Measurements from ENCODE around the gene RBCK1. TPM values are rescaled to one million over a fixed set of nuclear protein-coding genes. Genes with fewer than 3 reads are reported as not detected.

The RBCK1 gene
- total and polyA plus RNA-seq, 8 donors, result 34.9 to 148 (median 44.7) TPM

DNA sequence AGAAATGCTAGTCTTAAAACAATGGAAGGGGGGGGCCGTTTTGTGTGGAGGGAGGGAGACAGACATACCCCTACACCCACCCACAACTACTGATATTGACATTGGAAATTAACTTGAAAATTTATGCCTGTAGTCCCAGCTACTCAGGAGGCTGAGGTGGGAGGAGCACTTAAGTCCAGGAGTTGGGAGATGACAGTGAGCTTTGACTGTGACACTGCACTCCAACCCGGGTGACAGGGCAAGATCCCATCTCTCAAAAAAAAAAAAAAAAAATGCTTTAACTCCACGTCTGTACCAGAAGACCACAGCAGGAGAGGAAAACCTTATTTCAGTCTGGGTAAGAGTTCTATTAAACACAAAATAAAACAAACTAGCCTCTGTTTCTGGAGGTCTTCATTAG is 52.1 kb downstream of the RBCK1 start:
- Histone ChIP-seq H3K27me3 (no peaks in the 10 kb centered on the region), H3K4me1 (peaks cover 6 to 24% (median 6%) of the 10 kb centered on the region in 3 donors), H3K4me3 (no peak overlapping the region), H3K27ac (no peak overlapping the region), H3K9me3 (no peaks in the 10 kb centered on the region), H3K36me3 (no peaks in the 10 kb centered on the region)
- DNase-seq (no peak), FAIRE-seq (no peak), ATAC-seq (no peak)
- intact Hi-C loops (cut with DNase I), result no loop called here
- WGBS, 2 donors, result 17% methylated on average over 3 of the region's 3 CpGs
- TF ChIP-seq, protein P1, sequence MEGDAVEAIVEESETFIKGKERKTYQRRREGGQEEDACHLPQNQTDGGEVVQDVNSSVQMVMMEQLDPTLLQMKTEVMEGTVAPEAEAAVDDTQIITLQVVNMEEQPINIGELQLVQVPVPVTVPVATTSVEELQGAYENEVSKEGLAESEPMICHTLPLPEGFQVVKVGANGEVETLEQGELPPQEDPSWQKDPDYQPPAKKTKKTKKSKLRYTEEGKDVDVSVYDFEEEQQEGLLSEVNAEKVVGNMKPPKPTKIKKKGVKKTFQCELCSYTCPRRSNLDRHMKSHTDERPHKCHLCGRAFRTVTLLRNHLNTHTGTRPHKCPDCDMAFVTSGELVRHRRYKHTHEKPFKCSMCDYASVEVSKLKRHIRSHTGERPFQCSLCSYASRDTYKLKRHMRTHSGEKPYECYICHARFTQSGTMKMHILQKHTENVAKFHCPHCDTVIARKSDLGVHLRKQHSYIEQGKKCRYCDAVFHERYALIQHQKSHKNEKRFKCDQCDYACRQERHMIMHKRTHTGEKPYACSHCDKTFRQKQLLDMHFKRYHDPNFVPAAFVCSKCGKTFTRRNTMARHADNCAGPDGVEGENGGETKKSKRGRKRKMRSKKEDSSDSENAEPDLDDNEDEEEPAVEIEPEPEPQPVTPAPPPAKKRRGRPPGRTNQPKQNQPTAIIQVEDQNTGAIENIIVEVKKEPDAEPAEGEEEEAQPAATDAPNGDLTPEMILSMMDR (IDR thresholded peaks at IDR 0.05), result no peak

DNA sequence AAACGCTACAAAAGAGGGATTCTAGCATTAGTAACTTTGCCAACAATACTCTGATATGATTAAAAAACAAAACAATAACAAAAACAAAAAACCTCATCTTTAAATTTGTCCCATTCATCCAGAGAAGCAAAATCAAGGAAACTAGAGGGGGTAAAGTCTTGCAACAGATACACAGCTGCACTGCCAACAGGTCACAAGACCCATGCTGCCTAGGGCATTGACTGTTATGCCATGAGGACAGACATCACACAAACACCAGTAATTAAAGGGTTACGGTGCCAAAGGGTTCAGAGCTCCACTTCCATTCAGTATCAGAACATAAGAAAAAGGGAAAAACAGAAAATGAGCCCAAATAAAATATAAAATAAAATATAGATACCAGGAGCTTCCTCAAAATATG is 52.6 kb downstream of the RBCK1 start:
- TF ChIP-seq, protein P1 (IDR thresholded peaks at IDR 0.05), result no peak
- Histone ChIP-seq H3K27me3 (no peaks in the 10 kb centered on the region), H3K4me1 (peaks cover 6 to 24% (median 6%) of the 10 kb centered on the region in 3 donors), H3K4me3 (peak overlapping the region in 2 of 4 donors; percentile 92 to 93), H3K36me3 (no peaks in the 10 kb centered on the region), H3K9me3 (no peaks in the 10 kb centered on the region), H3K27ac (no peak overlapping the region)
- ATAC-seq (peak in 1 of 4 donors; percentile 34), FAIRE-seq (no peak), DNase-seq (no peak)
- intact Hi-C loops (cut with DNase I), result no loop called here
- 23 to 25% methylated on average over 2 of the region's 2 CpGs for WGBS, 2 donors

DNA sequence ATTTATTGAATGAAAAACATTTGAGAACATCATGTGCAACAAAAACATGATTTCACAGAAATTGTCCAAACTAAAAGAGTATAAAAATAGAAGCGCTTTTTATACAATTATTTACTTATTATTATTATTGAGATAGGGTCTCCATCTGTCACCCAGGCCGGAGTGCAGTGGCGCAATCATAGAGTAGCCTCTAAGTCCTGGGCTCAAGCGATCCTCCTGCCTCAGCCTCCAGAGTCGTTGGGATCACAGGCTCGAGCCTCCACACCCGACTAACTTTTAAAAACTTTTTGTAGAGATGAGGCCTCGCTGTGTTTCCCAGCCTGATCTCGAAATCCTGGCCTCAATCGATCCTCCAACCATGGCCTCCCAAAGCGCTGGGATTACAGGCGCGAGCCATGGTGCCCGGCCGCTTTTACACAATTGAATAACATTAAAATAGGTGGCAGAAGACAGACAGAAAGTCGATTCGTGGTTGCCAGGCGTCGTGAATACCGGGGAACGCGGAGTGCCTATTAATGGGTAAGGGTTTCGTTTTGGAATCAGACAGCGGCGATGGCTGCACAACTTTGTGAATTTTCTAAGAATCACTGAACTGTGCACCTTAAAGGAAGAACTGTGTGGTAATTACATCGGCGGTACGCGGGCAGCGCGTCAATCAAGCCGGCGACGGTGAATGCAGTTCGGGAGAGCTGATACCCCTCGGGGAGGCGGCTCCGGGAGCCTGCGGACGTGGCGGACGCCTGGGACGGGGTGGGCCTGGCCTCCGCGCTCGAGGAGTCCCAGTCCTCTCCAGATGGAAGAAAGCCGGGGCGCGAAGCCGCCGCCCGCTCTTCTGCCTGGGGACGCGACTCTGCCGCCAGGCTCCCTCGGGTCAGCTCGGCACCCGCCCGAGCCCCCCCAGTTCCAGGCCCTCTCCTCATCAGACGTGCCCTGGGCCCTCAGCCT is 53.4 kb downstream of the RBCK1 start:
- Histone ChIP-seq H3K4me3 (peak overlapping the region; percentile 68 to 94 (median 92)), H3K27me3 (no peaks in the 10 kb centered on the region), H3K9me3 (no peaks in the 10 kb centered on the region), H3K4me1 (peaks cover 6 to 24% (median 6%) of the 10 kb centered on the region in 3 donors), H3K36me3 (no peaks in the 10 kb centered on the region), H3K27ac (peak overlapping the region; percentile 85 to 92 (median 89))
- peak; percentile 45 to 73 (median 62) for ATAC-seq
- TF ChIP-seq, protein P1 (IDR thresholded peaks at IDR 0.05), result no peak
- 5 to 6% methylated on average over 49 to 60 of the region's 60 CpGs for WGBS, 2 donors
- FAIRE-seq, result no peak
- intact Hi-C loops (cut with DNase I), result no loop called here
- peak; percentile 47 to 87 (median 62) for DNase-seq

DNA sequence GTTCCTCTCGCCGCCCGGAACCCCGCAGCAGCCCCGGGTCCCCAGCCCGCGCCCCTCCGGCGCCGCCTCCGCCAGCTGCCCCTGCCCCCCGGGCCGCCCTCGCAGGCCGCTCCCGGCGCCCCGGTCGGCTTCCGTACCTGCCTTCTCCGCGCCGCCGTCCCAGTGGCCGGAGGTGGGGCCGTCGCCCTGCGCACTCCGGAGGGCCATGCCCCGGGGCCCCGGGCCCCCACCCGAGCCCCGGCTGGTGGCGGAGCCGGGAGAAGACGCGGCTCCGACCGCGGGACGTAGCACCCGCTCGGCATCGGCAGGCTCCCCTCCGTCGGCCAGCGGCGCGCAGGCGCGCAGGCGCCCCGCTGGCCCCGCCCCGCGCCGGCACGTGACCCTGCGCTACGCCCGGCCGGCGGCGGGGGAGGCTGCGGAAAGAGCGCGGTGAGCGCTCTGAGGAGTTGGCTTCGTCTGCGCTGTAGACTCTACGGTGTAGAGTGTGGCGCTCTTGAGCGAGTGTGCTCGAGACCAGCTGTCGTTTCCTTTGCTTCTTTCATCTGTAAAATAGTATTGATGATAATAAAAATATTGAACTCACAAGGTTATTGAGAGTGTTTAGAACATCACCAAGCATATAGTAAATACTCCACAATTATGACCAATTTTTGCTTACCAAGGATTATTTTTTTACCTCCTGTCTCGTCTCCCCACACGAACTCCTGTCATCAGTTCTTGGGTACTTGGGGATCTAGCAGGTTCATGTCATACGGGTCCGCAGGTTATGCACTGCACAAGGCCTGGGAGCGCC is 54.3 kb downstream of the RBCK1 start, which contains the start of gene TBC1D20:
TSS of gene TBC1D20 (minus strand) at position 335 of the 793 bp plus-strand sequence. CDS start at position 207, 128 bp downstream.
- DNase-seq (peak; percentile 83 to 94 (median 86)), ATAC-seq (peak; percentile 96 to 98 (median 97)), FAIRE-seq (no peak)
- Histone ChIP-seq H3K27ac (peak within 1 kb of the TSS; percentile 85 to 92 (median 89)), H3K4me3 (peak within 1 kb of the TSS; percentile 68 to 94 (median 92)), H3K36me3 (no peaks in the 10 kb centered on the region), H3K4me1 (peaks cover 6 to 24% (median 6%) of the 10 kb centered on the region in 3 donors), H3K9me3 (no peaks in the 10 kb centered on the region), H3K27me3 (no peaks in the 10 kb centered on the region)
- WGBS, 2 donors, result 0 to 1% methylated on average over 50 to 80 of the region's 80 CpGs
- TF ChIP-seq, protein P1 (IDR thresholded peaks at IDR 0.05), result no peak
- intact Hi-C loops (cut with DNase I), result no loop called here
